Measurements from ENCODE around the gene CARD9. TPM values are rescaled to one million over a fixed set of nuclear protein-coding genes. Genes with fewer than 3 reads are reported as not detected.

Gene CARD9
- total RNA-seq, 1 donor from 2014 or later, result 10.0 TPM

- ATAC-seq (no peak), DNase-seq (no peak)
- peaks cover 13% of the 10 kb centered on the region for H3K27me3 ChIP-seq
- no peaks in the 10 kb centered on the region for H3K4me1 ChIP-seq
- intact Hi-C loops (cut with DNase I), result no loop called here
- no peaks in the 10 kb centered on the region for H3K36me3 ChIP-seq
- no peak for TF ChIP-seq CTCF (IDR thresholded peaks at IDR 0.05)
- no peak overlapping the region for H3K4me3 ChIP-seq
- H3K9me3 ChIP-seq, result no peaks in the 10 kb centered on the region
- H3K27ac ChIP-seq, result no peak overlapping the region
Measured at GRCh38 chr9:136314944-136315343, 58.5 kb downstream of the CARD9 start.

GRCh38 chr9:136314056-136314416 is 59.4 kb downstream of the CARD9 start:
- Histone ChIP-seq H3K9me3 (no peaks in the 10 kb centered on the region), H3K27me3 (peaks cover 13% of the 10 kb centered on the region), H3K4me1 (no peaks in the 10 kb centered on the region), H3K4me3 (no peak overlapping the region), H3K36me3 (no peaks in the 10 kb centered on the region), H3K27ac (no peak overlapping the region)
- no peak for ATAC-seq
- DNase-seq, result no peak
- intact Hi-C loops (cut with DNase I), result no loop called here
- no peak for TF ChIP-seq CTCF (IDR thresholded peaks at IDR 0.05)

Other genes with a start within 250 kb of the CARD9 start
- gene LHX3, start 168.5 kb downstream of the CARD9 start, total RNA-seq, result not detected
- 13.1 TPM for gene QSOX2, start 127.9 kb downstream of the CARD9 start, total RNA-seq
- 0.09 TPM for gene CCDC187, start 69.6 kb downstream of the CARD9 start, total RNA-seq
- 27.3 TPM for gene GPSM1, start 46.1 kb downstream of the CARD9 start, total RNA-seq
- gene DNLZ, start 9.9 kb downstream of the CARD9 start, total RNA-seq, result 15.5 TPM
- gene SNAPC4, start 26.5 kb upstream of the CARD9 start, total RNA-seq, result 7.2 TPM
- gene ENTR1, start 36.9 kb upstream of the CARD9 start, total RNA-seq, result 36.4 TPM
- gene PMPCA, start 37.0 kb upstream of the CARD9 start, total RNA-seq, result 41.9 TPM
- gene INPP5E, start 66.2 kb upstream of the CARD9 start, total RNA-seq, result 13.0 TPM
- 63.7 TPM for gene SEC16A, start 109.4 kb upstream of the CARD9 start, total RNA-seq
- 114 TPM for gene NOTCH1, start 172.4 kb upstream of the CARD9 start, total RNA-seq

Data from upper lobe of right lung (tissue), 1 donor.